Neutrophil (primary cell): ENCODE measurements around the gene UBAC2.

Experiments
- H3K27ac ChIP-seq: fragments of 200-600 bp; sonication (generic); 2 replicates; pipeline ENCODE4 v1.5.1; 2016; ENCODE audit warnings: mild to moderate bottlenecking, moderate library complexity
- H3K27me3 ChIP-seq: fragments of 200-600 bp; sonication (generic); 2 replicates; pipeline ENCODE4 v1.6.0; 2016; ENCODE audit warnings: mild to moderate bottlenecking
- H3K36me3 ChIP-seq: fragments of 200-600 bp; sonication (generic); 2 replicates; pipeline ENCODE4 v1.5.1; 2017
- H3K4me1 ChIP-seq, 2 experiments: fragments of 200-600 bp in 1 of 2; sonication (generic) in 1 of 2; 1 replicate in 1 of 2; 2 replicates in 1 of 2; pipeline versions ENCODE4 v1.5.1 to v1.6.1; 2013 to 2016; ENCODE audit warnings: low read depth in 1 of 2, low read length in 1 of 2, mild to moderate bottlenecking in 1 of 2, moderate library complexity in 1 of 2; ENCODE audit not compliant: control insufficient read depth in 1 of 2, insufficient read depth in 1 of 2
- H3K4me3 ChIP-seq, 2 experiments: fragments of 200-600 bp in 1 of 2; sonication (generic) in 1 of 2; 1 replicate in 1 of 2; 2 replicates in 1 of 2; pipeline ENCODE4 v1.5.1; 2013 to 2016; ENCODE audit warnings: low read depth in 1 of 2, low read length in 1 of 2, mild to moderate bottlenecking in 1 of 2, moderate library complexity in 1 of 2
- H3K9me3 ChIP-seq: fragments of 200-600 bp; sonication (generic); 2 replicates; pipeline ENCODE4 v1.5.1; 2016
- TF ChIP-seq, protein P1 (sequence below): fragments of 200-600 bp; sonication (generic); IDR thresholded peaks from 2 replicates; pipeline ENCODE4 v1.5.1; 2016; ENCODE audit warnings: antibody characterized with exemption

The UBAC2 gene

DNA sequence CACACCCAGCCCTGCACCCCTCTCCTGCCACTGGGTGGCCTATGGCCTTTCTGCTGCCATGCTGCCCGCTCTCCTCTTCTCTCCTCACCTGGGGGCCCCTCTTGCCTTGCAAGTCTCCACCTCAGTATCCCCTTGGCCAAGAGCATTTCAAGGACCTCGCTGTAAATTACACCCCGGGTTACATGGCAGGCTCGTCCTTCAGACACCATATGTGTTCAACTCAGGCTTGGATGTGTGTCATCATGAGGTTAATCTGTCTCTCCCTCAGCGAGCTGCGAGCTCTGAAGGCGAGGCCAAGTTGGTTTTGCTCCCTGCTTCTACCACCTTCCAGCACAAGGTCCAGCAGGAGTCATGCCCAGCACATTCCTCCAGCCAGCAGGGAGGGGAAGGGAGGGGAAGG lies 225.8 kb downstream of the UBAC2 start:
- Histone ChIP-seq H3K36me3 (no peaks in the 10 kb centered on the region), H3K4me1 (peaks cover 11 to 32% of the 10 kb centered on the region in 2 experiments), H3K27ac (no peak overlapping the region), H3K4me3 (no peak overlapping the region), H3K9me3 (no peaks in the 10 kb centered on the region), H3K27me3 (peaks cover 64% of the 10 kb centered on the region)
- TF ChIP-seq, protein P1, sequence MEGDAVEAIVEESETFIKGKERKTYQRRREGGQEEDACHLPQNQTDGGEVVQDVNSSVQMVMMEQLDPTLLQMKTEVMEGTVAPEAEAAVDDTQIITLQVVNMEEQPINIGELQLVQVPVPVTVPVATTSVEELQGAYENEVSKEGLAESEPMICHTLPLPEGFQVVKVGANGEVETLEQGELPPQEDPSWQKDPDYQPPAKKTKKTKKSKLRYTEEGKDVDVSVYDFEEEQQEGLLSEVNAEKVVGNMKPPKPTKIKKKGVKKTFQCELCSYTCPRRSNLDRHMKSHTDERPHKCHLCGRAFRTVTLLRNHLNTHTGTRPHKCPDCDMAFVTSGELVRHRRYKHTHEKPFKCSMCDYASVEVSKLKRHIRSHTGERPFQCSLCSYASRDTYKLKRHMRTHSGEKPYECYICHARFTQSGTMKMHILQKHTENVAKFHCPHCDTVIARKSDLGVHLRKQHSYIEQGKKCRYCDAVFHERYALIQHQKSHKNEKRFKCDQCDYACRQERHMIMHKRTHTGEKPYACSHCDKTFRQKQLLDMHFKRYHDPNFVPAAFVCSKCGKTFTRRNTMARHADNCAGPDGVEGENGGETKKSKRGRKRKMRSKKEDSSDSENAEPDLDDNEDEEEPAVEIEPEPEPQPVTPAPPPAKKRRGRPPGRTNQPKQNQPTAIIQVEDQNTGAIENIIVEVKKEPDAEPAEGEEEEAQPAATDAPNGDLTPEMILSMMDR: no peak

DNA sequence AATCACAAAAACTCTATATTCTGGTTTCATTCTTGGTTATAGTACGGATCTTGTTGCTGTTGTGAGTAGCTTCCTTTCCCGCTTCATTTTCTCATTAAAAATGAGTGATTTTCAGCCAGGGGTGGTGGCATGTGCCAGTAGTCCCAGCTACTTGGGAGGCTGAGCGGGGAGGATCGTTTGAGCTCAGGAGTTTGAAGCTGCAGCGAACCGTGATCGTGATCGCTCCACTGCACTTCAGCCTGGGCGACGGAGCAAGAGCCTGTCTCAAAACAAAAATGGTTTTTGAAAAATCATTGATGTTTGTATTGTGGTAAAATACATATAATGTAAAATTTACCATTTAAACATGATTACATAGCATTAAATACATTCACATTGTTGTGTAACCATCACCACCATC lies 229.0 kb downstream of the UBAC2 start:
- peaks cover 73% of the 10 kb centered on the region for H3K27me3 ChIP-seq
- TF ChIP-seq, protein P1: no peak
- no peaks in the 10 kb centered on the region for H3K36me3 ChIP-seq
- no peaks in the 10 kb centered on the region for H3K9me3 ChIP-seq
- no peak overlapping the region for H3K4me3 ChIP-seq
- H3K4me1 ChIP-seq: peaks cover 22 to 44% of the 10 kb centered on the region in 2 experiments
- H3K27ac ChIP-seq: no peak overlapping the region

DNA sequence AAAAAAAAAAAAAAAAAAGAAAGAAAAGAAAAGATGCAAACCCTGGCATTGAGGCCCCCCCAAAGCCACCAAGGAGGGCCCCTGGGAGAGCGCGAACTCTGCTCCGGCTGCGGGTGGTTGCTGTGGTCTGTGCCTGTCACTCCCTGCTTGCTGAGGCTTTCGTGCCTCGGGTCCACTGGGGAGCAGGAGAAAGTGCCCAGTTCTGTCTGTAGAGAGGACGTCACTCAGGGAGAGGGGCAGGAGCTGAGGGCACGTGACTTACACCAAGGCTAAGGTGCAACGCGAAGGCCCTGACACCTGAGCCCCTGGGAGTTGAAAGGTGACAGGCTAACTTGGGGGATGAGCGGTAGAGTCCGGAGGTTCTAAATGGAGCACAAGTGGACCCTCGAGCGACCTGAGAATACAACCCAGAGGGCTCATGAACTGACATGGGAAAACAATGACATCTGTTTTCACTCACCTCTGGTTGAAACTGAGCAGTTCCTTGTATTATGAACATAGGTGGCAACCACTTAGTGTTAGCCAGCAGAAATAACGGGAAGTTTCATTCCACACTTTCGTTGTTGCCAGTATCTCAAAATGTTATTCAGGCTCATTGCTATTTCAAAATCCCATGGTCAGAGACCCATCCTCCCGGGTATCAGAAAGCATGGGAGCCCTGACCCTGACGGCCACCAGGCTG lies 231.4 kb downstream of the UBAC2 start:
- Histone ChIP-seq H3K4me3 (peak overlapping the region in 1 of 2 experiments; percentile 26), H3K4me1 (peaks cover 19 to 33% of the 10 kb centered on the region in 2 experiments), H3K27me3 (peaks cover 53% of the 10 kb centered on the region), H3K27ac (peak overlapping the region; percentile 70), H3K9me3 (no peaks in the 10 kb centered on the region), H3K36me3 (no peaks in the 10 kb centered on the region)
- TF ChIP-seq, protein P1: no peak

DNA sequence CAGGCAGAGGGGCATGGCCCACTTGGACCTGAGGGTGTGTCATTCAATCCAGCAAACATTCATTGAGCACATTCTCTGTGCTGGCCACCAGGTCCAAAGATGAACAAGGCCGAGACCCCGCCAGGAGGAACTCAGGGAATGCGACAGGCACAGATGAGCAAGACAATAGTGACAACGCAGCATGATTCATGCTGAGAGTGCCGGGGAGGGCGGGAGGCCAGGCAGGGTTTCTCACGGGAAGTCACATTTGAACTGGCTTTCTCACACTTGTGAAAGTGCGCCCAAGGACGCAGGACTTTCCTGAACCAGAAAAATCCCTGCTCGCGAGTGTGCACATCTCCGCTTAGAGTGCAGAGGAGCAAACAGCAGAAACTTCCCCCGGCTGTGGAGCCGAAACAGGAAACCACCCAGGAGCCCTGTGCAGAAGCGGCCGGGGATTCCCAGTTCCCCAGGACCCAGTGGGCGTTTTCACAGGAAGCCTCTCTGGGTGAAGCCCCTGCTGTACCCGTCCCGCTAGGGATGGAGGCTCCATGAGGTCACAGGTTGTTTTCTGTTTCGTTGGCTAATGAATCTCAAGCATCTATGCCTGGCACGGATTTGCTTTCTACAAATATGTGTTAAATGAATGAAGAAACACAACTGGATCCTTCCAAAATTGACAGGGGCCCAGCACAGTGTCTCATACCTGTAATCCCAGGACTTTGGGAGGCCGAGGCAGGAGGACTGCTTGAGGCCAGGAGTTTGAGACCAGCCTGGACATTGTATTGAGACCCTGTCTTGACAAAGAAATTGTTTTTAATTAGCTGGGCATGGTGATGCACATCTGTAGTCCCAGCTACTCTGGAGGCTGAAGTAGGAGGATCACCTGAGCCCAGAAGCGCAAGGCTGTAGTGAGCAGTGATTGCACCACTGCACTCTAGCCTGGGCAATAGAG lies 232.2 kb downstream of the UBAC2 start:
- peaks cover 47% of the 10 kb centered on the region for H3K27me3 ChIP-seq
- H3K4me3 ChIP-seq: peak overlapping the region; percentile 26 to 28
- H3K4me1 ChIP-seq: peaks cover 21 to 35% of the 10 kb centered on the region in 2 experiments
- TF ChIP-seq, protein P1: peak; percentile 5
- peak overlapping the region; percentile 70 for H3K27ac ChIP-seq
- H3K9me3 ChIP-seq: no peaks in the 10 kb centered on the region
- H3K36me3 ChIP-seq: no peaks in the 10 kb centered on the region

DNA sequence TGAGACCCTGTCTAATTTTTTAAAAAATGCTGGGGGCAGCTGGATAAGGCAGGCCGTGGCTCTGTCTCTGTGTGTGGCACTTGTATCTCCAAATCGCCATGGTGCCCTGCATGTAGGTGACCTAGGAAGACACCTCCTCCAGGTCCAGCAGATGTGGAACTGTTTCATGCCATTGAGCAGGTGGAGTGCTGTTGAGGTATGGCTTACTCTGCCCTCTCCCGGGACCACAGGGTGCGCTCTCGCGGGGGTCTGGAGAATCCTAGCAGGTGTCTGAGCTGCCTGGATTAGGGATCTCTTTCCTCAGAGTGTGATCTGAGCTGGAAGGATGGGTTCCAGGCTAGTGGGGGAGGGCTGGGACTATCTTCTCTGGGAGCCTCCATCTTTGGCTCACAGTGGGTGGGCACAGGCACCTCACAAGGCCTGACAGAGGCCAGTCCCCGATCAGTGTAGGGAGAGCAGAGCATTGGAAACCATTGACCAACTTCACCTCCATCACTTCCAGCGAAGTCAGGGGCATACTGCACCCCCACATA lies 233.0 kb downstream of the UBAC2 start:
- H3K27me3 ChIP-seq: peaks cover 44% of the 10 kb centered on the region
- H3K36me3 ChIP-seq: no peaks in the 10 kb centered on the region
- peak overlapping the region in 1 of 2 experiments; percentile 26 for H3K4me3 ChIP-seq
- H3K27ac ChIP-seq: peak overlapping the region; percentile 70
- H3K4me1 ChIP-seq: peaks cover 21 to 35% of the 10 kb centered on the region in 2 experiments
- no peaks in the 10 kb centered on the region for H3K9me3 ChIP-seq
- TF ChIP-seq, protein P1: no peak
